NT2/D1 (cell line): ENCODE data around the gene CCAR1.
"Not testable (repeated sequence)": the region's sequence is repeated elsewhere in the genome, so short reads cannot be mapped to it uniquely, and the experiment has no call there.

ENCODE experiments used
- DNase-seq: peaks from one replicate; pipeline ENCODE4 v3.0.0-alpha.2; 2011; ENCODE audit warnings: low read depth, low spot score
- H3K27me3 ChIP-seq: 2 replicates; pipeline ENCODE4 v1.6.0; 2011; ENCODE audit warnings: mild to moderate bottlenecking; ENCODE audit not compliant: insufficient read length, insufficient read depth
- H3K36me3 ChIP-seq: 2 replicates; pipeline ENCODE4 v1.6.1; 2011; ENCODE audit warnings: mild to moderate bottlenecking, low read length, mixed read lengths; ENCODE audit not compliant: insufficient read depth, insufficient read length
- H3K4me1 ChIP-seq: 2 replicates; pipeline ENCODE4 v1.5.1; 2011; ENCODE audit not compliant: insufficient read depth, insufficient read length
- H3K4me3 ChIP-seq: 2 replicates; pipeline ENCODE4 v1.5.1; 2011; ENCODE audit warnings: low read depth; ENCODE audit not compliant: insufficient read length
- H3K9ac ChIP-seq: 2 replicates; pipeline ENCODE4 v1.6.0; 2011; ENCODE audit warnings: low read depth; ENCODE audit not compliant: insufficient read length
- H3K9me3 ChIP-seq: 2 replicates; pipeline ENCODE4 v1.5.1; 2011; ENCODE audit warnings: mild to moderate bottlenecking, low read length; ENCODE audit not compliant: insufficient read depth
- SUZ12 ChIP-seq: IDR thresholded peaks from 2 replicates; pipeline ENCODE4 v1.6.1; 2011; ENCODE audit not compliant: insufficient read length, insufficient read depth; ENCODE audit errors: extremely low read depth
- YY1 ChIP-seq: IDR thresholded peaks from 2 replicates; pipeline ENCODE4 v1.6.1; 2011; ENCODE audit not compliant: insufficient read length, insufficient read depth
- ZNF274 ChIP-seq: IDR thresholded peaks from 2 replicates; pipeline ENCODE4 v1.6.1; 2011; ENCODE audit warnings: mild to moderate bottlenecking, low read depth, low read length

The CCAR1 gene

DNA sequence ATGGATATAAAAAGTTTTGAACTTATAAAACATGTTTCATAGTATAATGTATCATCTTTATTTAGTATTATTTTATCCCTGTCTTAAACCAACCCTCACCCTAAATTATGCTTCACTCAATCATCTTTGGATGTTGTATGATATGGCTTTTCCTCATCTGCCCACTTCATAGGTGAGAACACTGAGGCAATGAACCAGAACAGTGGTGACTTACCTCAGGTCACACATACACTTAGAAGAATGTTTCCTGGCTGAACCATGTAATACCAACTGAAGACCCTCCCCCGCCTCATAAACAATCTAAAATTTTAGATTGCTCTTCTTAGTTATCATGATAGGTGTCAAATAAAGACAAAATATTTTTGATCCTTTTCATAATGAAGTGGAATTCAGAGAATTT, 83.7 kb downstream of the CCAR1 start:
- H3K4me1 ChIP-seq: no peaks in the 10 kb centered on the region
- H3K36me3 ChIP-seq: no peaks in the 10 kb centered on the region
- H3K27me3 ChIP-seq: no peaks in the 10 kb centered on the region
- no peaks in the 10 kb centered on the region for H3K9me3 ChIP-seq
- no peak for TF ChIP-seq ZNF274
- TF ChIP-seq SUZ12: no peak
- TF ChIP-seq YY1: no peak
- no peak overlapping the region for H3K4me3 ChIP-seq
- H3K9ac ChIP-seq: no peak overlapping the region
- DNase-seq: no peak

DNA sequence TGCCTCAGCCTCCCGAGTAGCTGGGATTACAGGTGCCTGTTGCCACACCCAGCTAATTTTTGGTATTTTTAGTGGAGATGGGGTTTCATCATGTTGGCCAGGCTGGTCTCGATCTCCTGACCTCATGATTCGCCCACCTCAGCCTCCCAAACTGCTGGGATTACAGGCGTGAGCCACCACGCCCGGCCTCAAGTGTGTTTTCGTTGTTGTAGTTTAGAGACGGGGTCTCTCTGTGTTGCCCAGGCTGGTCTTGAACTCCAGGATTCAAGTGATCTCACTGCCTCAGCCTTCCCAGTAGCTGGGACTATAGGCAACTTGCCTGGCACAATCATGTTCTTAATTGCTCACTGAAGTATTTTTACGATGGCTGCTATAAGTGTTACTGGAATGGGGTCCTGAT, 89.8 kb downstream of the CCAR1 start:
- not testable (repeated sequence) for H3K27me3 ChIP-seq, H3K4me3 ChIP-seq, H3K9ac ChIP-seq, DNase-seq, H3K4me1 ChIP-seq, H3K9me3 ChIP-seq, H3K36me3 ChIP-seq

- H3K36me3 ChIP-seq: no peaks in the 10 kb centered on the region
- H3K4me3 ChIP-seq: no peak overlapping the region
- H3K9ac ChIP-seq: no peak overlapping the region
- H3K9me3 ChIP-seq: no peaks in the 10 kb centered on the region
- no peaks in the 10 kb centered on the region for H3K4me1 ChIP-seq
- no peaks in the 10 kb centered on the region for H3K27me3 ChIP-seq
- no peak for DNase-seq
- no peak for TF ChIP-seq ZNF274
- TF ChIP-seq YY1: no peak
- TF ChIP-seq SUZ12: no peak
These were observed 90.4 kb downstream of the CCAR1 start for GRCh38 chr10:68811314-68812009.

DNA sequence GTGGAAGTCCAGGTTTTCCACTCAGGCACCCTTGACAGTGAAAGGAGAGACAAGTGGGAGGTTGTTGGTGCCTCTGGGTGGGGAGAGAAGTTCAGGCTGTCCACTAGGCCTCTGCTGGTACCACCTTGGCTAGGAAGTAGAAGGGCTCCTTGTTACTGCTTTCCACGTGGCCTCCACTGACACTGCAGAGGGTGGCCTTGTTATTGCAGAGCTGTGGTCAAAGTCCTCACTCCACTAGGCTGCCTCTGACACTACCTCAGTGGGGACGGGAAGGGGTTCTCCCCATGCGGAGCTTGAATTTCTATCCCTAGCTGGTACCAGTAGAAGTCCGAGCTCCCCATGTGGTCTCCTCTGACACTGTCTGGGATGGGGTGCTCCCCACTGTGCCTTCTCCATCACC, 91.4 kb downstream of the CCAR1 start:
- Histone ChIP-seq H3K4me3 (no peak overlapping the region), H3K9ac (no peak overlapping the region), H3K27me3 (no peaks in the 10 kb centered on the region), H3K4me1 (no peaks in the 10 kb centered on the region), H3K9me3 (no peaks in the 10 kb centered on the region), H3K36me3 (no peaks in the 10 kb centered on the region)
- DNase-seq: no peak
- no peak for TF ChIP-seq ZNF274
- no peak for TF ChIP-seq SUZ12
- no peak for TF ChIP-seq YY1

DNA sequence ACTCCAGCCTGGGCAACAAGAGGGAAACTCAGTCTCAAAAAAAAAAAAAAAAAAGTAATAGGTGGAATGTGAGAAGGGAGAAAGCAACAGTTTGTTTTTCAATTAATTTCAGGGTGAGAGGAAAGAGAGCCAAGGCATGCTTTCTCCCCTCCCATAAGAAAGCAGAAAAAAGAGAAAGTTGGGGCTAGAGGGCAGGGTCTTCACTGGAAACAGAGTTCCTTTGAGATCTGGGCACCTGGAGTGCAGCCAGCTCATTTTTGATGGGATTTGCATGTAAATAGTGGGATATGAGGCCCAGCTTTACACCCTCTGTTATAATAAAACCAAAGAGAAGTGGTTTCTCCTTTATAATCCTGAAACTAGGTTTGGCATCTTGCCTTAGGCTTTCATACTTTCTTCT, 92.5 kb downstream of the CCAR1 start:
- H3K9ac ChIP-seq: no peak overlapping the region
- no peaks in the 10 kb centered on the region for H3K36me3 ChIP-seq
- no peaks in the 10 kb centered on the region for H3K4me1 ChIP-seq
- no peaks in the 10 kb centered on the region for H3K9me3 ChIP-seq
- no peak for TF ChIP-seq SUZ12
- no peak for TF ChIP-seq YY1
- no peak for TF ChIP-seq ZNF274
- no peaks in the 10 kb centered on the region for H3K27me3 ChIP-seq
- DNase-seq: no peak
- no peak overlapping the region for H3K4me3 ChIP-seq

DNA sequence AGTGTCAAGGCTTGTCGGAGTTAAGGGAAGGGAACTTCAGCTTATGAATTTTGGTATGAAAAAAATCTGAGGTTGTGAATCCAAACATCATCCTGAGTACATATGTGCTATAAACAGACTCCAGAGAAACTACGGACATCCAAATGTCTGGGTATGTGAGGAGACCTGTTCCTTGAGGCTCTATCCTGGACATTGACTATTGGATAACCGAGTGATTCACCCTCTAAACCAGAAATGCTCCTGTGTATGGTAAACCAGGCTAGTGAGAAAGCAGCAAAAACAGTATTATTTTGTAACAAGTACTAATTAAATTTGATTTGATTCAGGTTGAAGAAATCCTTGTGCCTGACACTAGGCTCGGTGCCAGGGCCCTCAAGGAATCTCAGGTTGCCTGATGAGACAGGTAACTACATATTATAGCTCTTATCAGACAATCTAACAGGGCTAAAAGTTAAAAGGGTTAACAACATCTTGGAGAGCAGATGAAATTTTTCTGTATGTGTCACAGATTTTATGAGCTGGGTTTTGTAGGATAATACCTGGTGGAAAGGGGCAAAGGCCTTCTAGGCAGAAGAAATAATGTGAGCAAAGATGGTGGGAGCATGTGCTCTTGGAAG, 95.9 kb downstream of the CCAR1 start:
- no peak overlapping the region for H3K9ac ChIP-seq
- H3K9me3 ChIP-seq: no peaks in the 10 kb centered on the region
- DNase-seq: no peak
- TF ChIP-seq ZNF274 (no peak), SUZ12 (no peak), YY1 (no peak)
- H3K36me3 ChIP-seq: no peaks in the 10 kb centered on the region
- H3K4me1 ChIP-seq: no peaks in the 10 kb centered on the region
- no peak overlapping the region for H3K4me3 ChIP-seq
- no peaks in the 10 kb centered on the region for H3K27me3 ChIP-seq

DNA sequence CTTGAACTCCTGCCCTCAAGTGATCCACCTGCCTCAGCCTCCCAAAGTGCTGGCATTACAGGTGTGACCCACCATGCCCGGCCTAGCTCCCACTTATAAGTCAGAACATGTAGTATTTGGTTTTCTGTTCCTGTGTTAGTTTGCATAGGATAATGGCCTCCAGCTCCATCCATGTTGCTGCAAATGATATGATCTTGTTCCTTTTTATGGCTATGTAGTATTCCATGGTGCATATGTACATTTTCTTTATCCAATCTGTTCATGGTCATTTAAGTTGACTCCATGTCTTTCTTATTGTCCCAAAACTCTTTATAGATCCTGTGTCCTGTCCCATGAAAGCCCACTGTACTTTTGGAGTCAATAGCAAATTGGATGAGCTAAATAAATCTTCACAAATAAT, 99.3 kb downstream of the CCAR1 start:
- DNase-seq, H3K4me3 ChIP-seq, H3K36me3 ChIP-seq, H3K9ac ChIP-seq, H3K4me1 ChIP-seq, H3K27me3 ChIP-seq, H3K9me3 ChIP-seq: not testable (repeated sequence)

DNA sequence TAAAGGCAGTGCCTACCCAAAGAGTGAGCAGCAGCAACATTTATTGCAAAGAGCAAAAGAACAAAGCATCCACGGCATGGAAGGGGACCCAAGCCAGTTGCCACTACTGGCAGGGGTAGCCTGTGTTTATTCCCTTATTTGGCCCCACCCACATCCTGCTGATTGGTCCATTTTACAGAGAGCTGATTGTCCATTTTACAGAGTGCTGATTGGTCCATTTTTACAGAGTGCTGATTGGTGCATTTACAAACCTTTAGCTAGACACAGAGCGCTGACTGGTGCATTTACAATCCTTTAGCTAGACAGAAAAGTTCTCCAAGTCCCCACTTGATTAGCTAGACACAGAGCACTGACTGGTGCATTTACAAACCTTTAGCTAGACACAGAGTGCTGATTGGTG, 101.6 kb downstream of the CCAR1 start:
- DNase-seq, H3K36me3 ChIP-seq, H3K4me1 ChIP-seq: not testable (repeated sequence)

More for the DNA sequence above, 101.6 kb downstream of the CCAR1 start:
- not testable (repeated sequence) for H3K9me3 ChIP-seq, H3K27me3 ChIP-seq, H3K9ac ChIP-seq, H3K4me3 ChIP-seq
